Trophoblast cell (in vitro differentiated cells and primary cell): Measurements from ENCODE around the gene MYO18B.
A peak's percentile ranks its signal among the peaks of the same experiment; 100 is the strongest.

Experiments
- DNase-seq, 2 donors: peaks; one replicate each; pipeline ENCODE4 v3.0.0-alpha.2; 2016
- H2AFZ ChIP-seq: 2 replicates; pipeline ENCODE4 v1.6.1; 2013; ENCODE audit warnings: low read length, moderate library complexity, mild to moderate bottlenecking; ENCODE audit not compliant: insufficient read depth, poor library complexity
- H2AK5ac ChIP-seq: 2 replicates; pipeline ENCODE4 v1.6.1; 2013; ENCODE audit warnings: mild to moderate bottlenecking, low read length
- H2BK120ac ChIP-seq: 2 replicates; pipeline ENCODE4 v1.6.1; 2013; ENCODE audit warnings: low read length, mild to moderate bottlenecking, moderate library complexity; ENCODE audit not compliant: insufficient read depth, poor library complexity
- H2BK12ac ChIP-seq: 2 replicates; pipeline ENCODE4 v1.6.1; 2013; ENCODE audit warnings: mild to moderate bottlenecking, low read length, moderate library complexity
- H2BK5ac ChIP-seq: 2 replicates; pipeline ENCODE4 v1.6.1; 2013; ENCODE audit warnings: low read length, low read depth, moderate library complexity, mild to moderate bottlenecking; ENCODE audit not compliant: poor library complexity
- H3K14ac ChIP-seq: 2 replicates; pipeline ENCODE4 v1.6.1; 2013; ENCODE audit warnings: mild to moderate bottlenecking, low read length
- H3K18ac ChIP-seq: 2 replicates; pipeline ENCODE4 v1.6.1; 2013; ENCODE audit warnings: mild to moderate bottlenecking, low read length
- H3K23ac ChIP-seq: 2 replicates; pipeline ENCODE4 v1.6.1; 2013; ENCODE audit warnings: low read length
- H3K27ac ChIP-seq: 2 replicates; pipeline ENCODE4 v1.5.1; 2013; ENCODE audit warnings: low read depth, mild to moderate bottlenecking, inconsistent platforms, low read length, moderate library complexity
- H3K27me3 ChIP-seq: 2 replicates; pipeline ENCODE4 v1.6.1; 2013; ENCODE audit warnings: inconsistent platforms, mild to moderate bottlenecking, low read length, moderate library complexity; ENCODE audit not compliant: insufficient read depth
- H3K36me3 ChIP-seq, 2 experiments: 1 replicate in 1 of 2; 2 replicates in 1 of 2; pipeline ENCODE4 v1.6.1; 2013; ENCODE audit warnings: low read length in 2 of 2, mild to moderate bottlenecking in 2 of 2, moderate library complexity in 1 of 2; ENCODE audit not compliant: insufficient read depth in 2 of 2, control insufficient read depth in 1 of 2
- H3K4ac ChIP-seq: 2 replicates; pipeline ENCODE4 v1.6.1; 2013; ENCODE audit warnings: low read depth, mild to moderate bottlenecking, low read length, moderate library complexity
- H3K4me1 ChIP-seq, 2 experiments: 1 replicate in 1 of 2; 2 replicates in 1 of 2; pipeline ENCODE4 v1.6.1; 2013; ENCODE audit warnings: low read length in 2 of 2, mild to moderate bottlenecking in 2 of 2, moderate library complexity in 1 of 2; ENCODE audit not compliant: insufficient read depth in 2 of 2, control insufficient read depth in 1 of 2
- H3K4me2 ChIP-seq: 2 replicates; pipeline ENCODE4 v1.6.1; 2013; ENCODE audit warnings: inconsistent platforms, mild to moderate bottlenecking, low read length, moderate library complexity
- H3K4me3 ChIP-seq: 2 replicates; pipeline ENCODE4 v1.5.1; 2013; ENCODE audit warnings: mild to moderate bottlenecking, low read depth, low read length, inconsistent platforms
- H3K79me1 ChIP-seq: one replicate; pipeline ENCODE4 v1.6.1; 2013; ENCODE audit warnings: low read length
- H3K79me2 ChIP-seq: 2 replicates; pipeline ENCODE4 v1.6.1; 2013; ENCODE audit warnings: low read length, mild to moderate bottlenecking; ENCODE audit not compliant: control insufficient read depth, insufficient read depth, poor library complexity
- H3K9ac ChIP-seq: 2 replicates; pipeline ENCODE4 v1.6.1; 2013; ENCODE audit warnings: mild to moderate bottlenecking, low read length
- H3K9me3 ChIP-seq: 2 replicates; pipeline ENCODE4 v1.6.1; 2013; ENCODE audit warnings: low read depth, mild to moderate bottlenecking, control low read depth, inconsistent platforms, low read length; ENCODE audit not compliant: insufficient read depth
- H4K12ac ChIP-seq: 2 replicates; pipeline ENCODE4 v1.6.1; 2013; ENCODE audit warnings: low read depth, mild to moderate bottlenecking, low read length, moderate library complexity
- H4K8ac ChIP-seq: 2 replicates; pipeline ENCODE4 v1.6.1; 2013; ENCODE audit warnings: low read depth, mild to moderate bottlenecking, low read length, moderate library complexity
- H4K91ac ChIP-seq: one replicate; pipeline ENCODE4 v1.6.1; 2013; ENCODE audit warnings: low read depth, mild to moderate bottlenecking, low read length, moderate library complexity
- WGBS: extraction: QIAGEN DNeasy Blood & Tissue Kit; methylation state at CpG from one replicate; pipeline ENCODE4 v1.1.7; 2013; ENCODE audit warnings: missing lambda C conversion rate; ENCODE audit not compliant: insufficient read length, insufficient coverage; ENCODE audit errors: extremely low coverage; 5-methylcytosine and 5-hydroxymethylcytosine counted together

The MYO18B gene

GRCh38 chr22:25718135-25718840, 23.7 kb upstream of the MYO18B start:
- H3K9me3 ChIP-seq: no peaks in the 10 kb centered on the region
- no peaks in the 10 kb centered on the region for H3K79me2 ChIP-seq
- H3K4me3 ChIP-seq: no peak overlapping the region
- H2BK5ac ChIP-seq: no peak overlapping the region
- H4K8ac ChIP-seq: no peak overlapping the region
- no peaks in the 10 kb centered on the region for H3K4me1 ChIP-seq
- H2BK120ac ChIP-seq: no peak overlapping the region
- H3K4me2 ChIP-seq: no peak overlapping the region
- no peak overlapping the region for H4K12ac ChIP-seq
- H3K23ac ChIP-seq: no peak overlapping the region
- H3K14ac ChIP-seq: no peak overlapping the region
- no peak overlapping the region for H4K91ac ChIP-seq
- no peak for DNase-seq
- no peaks in the 10 kb centered on the region for H3K27me3 ChIP-seq
- no CpG with 5 or more reads among the region's 10 CpGs for WGBS
- H3K36me3 ChIP-seq: peaks cover 2% of the 10 kb centered on the region in 2 experiments
- H3K27ac ChIP-seq: no peak overlapping the region
- H2BK12ac ChIP-seq: no peak overlapping the region
- no peaks in the 10 kb centered on the region for H3K79me1 ChIP-seq
- no peak overlapping the region for H2AK5ac ChIP-seq
- H3K9ac ChIP-seq: no peak overlapping the region
- no peak overlapping the region for H3K18ac ChIP-seq
- H3K4ac ChIP-seq: no peak overlapping the region
- H2AFZ ChIP-seq: no peak overlapping the region

GRCh38 chr22:25722223-25722622, 19.8 kb upstream of the MYO18B start:
- no peak overlapping the region for H3K27ac ChIP-seq
- H3K4me3 ChIP-seq: no peak overlapping the region
- H3K36me3 ChIP-seq: peaks cover 0 to 2% of the 10 kb centered on the region in 2 experiments
- no peak overlapping the region for H3K18ac ChIP-seq
- no peak overlapping the region for H3K4me2 ChIP-seq
- H3K4me1 ChIP-seq: peaks cover 0 to 2% of the 10 kb centered on the region in 2 experiments
- no peaks in the 10 kb centered on the region for H3K27me3 ChIP-seq
- no peak overlapping the region for H3K9ac ChIP-seq
- H2BK120ac ChIP-seq: no peak overlapping the region
- no peak overlapping the region for H3K23ac ChIP-seq
- no CpG with 5 or more reads among the region's 16 CpGs for WGBS
- no peaks in the 10 kb centered on the region for H3K79me1 ChIP-seq
- H3K14ac ChIP-seq: no peak overlapping the region
- H2AK5ac ChIP-seq: no peak overlapping the region
- no peak for DNase-seq
- no peak overlapping the region for H4K8ac ChIP-seq
- no peak overlapping the region for H4K12ac ChIP-seq
- H3K79me2 ChIP-seq: no peaks in the 10 kb centered on the region
- H2BK5ac ChIP-seq: no peak overlapping the region
- H2AFZ ChIP-seq: no peak overlapping the region
- H3K9me3 ChIP-seq: no peaks in the 10 kb centered on the region
- no peak overlapping the region for H2BK12ac ChIP-seq
- H4K91ac ChIP-seq: no peak overlapping the region
- H3K4ac ChIP-seq: no peak overlapping the region

GRCh38 chr22:25722626-25723025, 19.4 kb upstream of the MYO18B start:
- Histone ChIP-seq H4K8ac (no peak overlapping the region), H2AK5ac (no peak overlapping the region), H3K27ac (no peak overlapping the region), H3K36me3 (peaks cover 0 to 2% of the 10 kb centered on the region in 2 experiments), H4K91ac (no peak overlapping the region), H3K9me3 (no peaks in the 10 kb centered on the region), H2BK5ac (no peak overlapping the region), H4K12ac (no peak overlapping the region), H2BK120ac (no peak overlapping the region), H3K79me2 (no peaks in the 10 kb centered on the region), H2AFZ (no peak overlapping the region), H3K18ac (no peak overlapping the region), H2BK12ac (no peak overlapping the region), H3K4ac (no peak overlapping the region), H3K79me1 (no peaks in the 10 kb centered on the region), H3K23ac (no peak overlapping the region), H3K9ac (no peak overlapping the region), H3K27me3 (no peaks in the 10 kb centered on the region), H3K14ac (no peak overlapping the region), H3K4me1 (peaks cover 0 to 2% of the 10 kb centered on the region in 2 experiments), H3K4me2 (no peak overlapping the region), H3K4me3 (no peak overlapping the region)
- peak in 1 of 2 donors; percentile 53 for DNase-seq
- WGBS: no CpG with 5 or more reads among the region's 3 CpGs

- no CpG with 5 or more reads among the region's 4 CpGs for WGBS
- Histone ChIP-seq H3K36me3 (peaks cover 1 to 2% of the 10 kb centered on the region in 2 experiments), H3K4me1 (peaks cover 0 to 2% of the 10 kb centered on the region in 2 experiments), H4K8ac (no peak overlapping the region), H3K9me3 (no peaks in the 10 kb centered on the region), H4K12ac (no peak overlapping the region), H3K4me2 (no peak overlapping the region), H2BK120ac (no peak overlapping the region), H3K18ac (no peak overlapping the region), H3K79me1 (no peaks in the 10 kb centered on the region), H3K23ac (no peak overlapping the region), H3K14ac (no peak overlapping the region), H3K4me3 (no peak overlapping the region), H2BK5ac (no peak overlapping the region), H3K27me3 (no peaks in the 10 kb centered on the region), H3K9ac (no peak overlapping the region), H2AK5ac (no peak overlapping the region), H2AFZ (no peak overlapping the region), H3K4ac (no peak overlapping the region), H4K91ac (no peak overlapping the region), H3K27ac (no peak overlapping the region), H2BK12ac (no peak overlapping the region), H3K79me2 (no peaks in the 10 kb centered on the region)
- peak in 1 of 2 donors; percentile 88 for DNase-seq
Observed at GRCh38 chr22:25726241-25726640, 15.7 kb upstream of the MYO18B start.
